ENCODE measurements around the gene C12orf60.

GRCh38 chr12:14839262-14839661 lies 35.8 kb downstream of the C12orf60 start:
- TF ChIP-seq POLR2A (IDR thresholded peaks at IDR 0.05; ENCODE audit: low read length) (no peak), GATA1 (IDR thresholded peaks at IDR 0.05; ENCODE audit: low read depth, low read length) (no peak)

Data from erythroblast (primary cell).